DOHH2 (cell line): Measurements from ENCODE around the gene SLC16A8.

ENCODE experiments used
- H3F3A ChIP-seq: fragments of 200-600 bp; sonication (generic), shearing (Covaris generic); 2 replicates; pipeline ENCODE4 v1.6.0; 2016; ENCODE audit warnings: antibody characterized with exemption, mild to moderate bottlenecking; ENCODE audit not compliant: control insufficient read depth, insufficient read depth
- H3K27ac ChIP-seq: fragments of 200-600 bp; sonication (generic); 2 replicates; pipeline ENCODE4 v1.5.1; 2014; ENCODE audit warnings: low read depth, mild to moderate bottlenecking, low read length, moderate library complexity
- H3K27me3 ChIP-seq: fragments of 200-600 bp; sonication (generic); 2 replicates; pipeline ENCODE4 v1.6.1; 2014; ENCODE audit warnings: mild to moderate bottlenecking, low read length, mixed read lengths; ENCODE audit not compliant: control insufficient read depth
- H3K36me3 ChIP-seq: fragments of 200-600 bp; sonication (generic); 2 replicates; pipeline ENCODE4 v1.6.1; 2014; ENCODE audit warnings: mild to moderate bottlenecking, low read length, moderate library complexity, mixed read lengths; ENCODE audit not compliant: control insufficient read depth
- H3K4me1 ChIP-seq: fragments of 200-600 bp; sonication (generic); 2 replicates; pipeline ENCODE4 v1.6.1; 2014; ENCODE audit warnings: mild to moderate bottlenecking, low read length, mixed read lengths; ENCODE audit not compliant: control insufficient read depth
- H3K4me2 ChIP-seq: fragments of 200-600 bp; sonication (generic); 2 replicates; pipeline ENCODE4 v1.6.0; 2014; ENCODE audit warnings: mild to moderate bottlenecking, low read length, moderate library complexity
- H3K4me3 ChIP-seq: fragments of 200-600 bp; sonication (generic); 2 replicates; pipeline ENCODE4 v1.5.1; 2014; ENCODE audit warnings: mild to moderate bottlenecking, low read length, mixed read lengths
- H3K79me2 ChIP-seq: fragments of 200-600 bp; sonication (generic); 2 replicates; pipeline ENCODE4 v1.6.1; 2014; ENCODE audit warnings: mild to moderate bottlenecking, low read length, mixed read lengths; ENCODE audit not compliant: control insufficient read depth
- H3K9me2 ChIP-seq: fragments of 200-600 bp; sonication (generic); replicated peaks from 2 replicates; pipeline ENCODE4 v1.6.1; 2014; ENCODE audit warnings: mild to moderate bottlenecking, low read length, mixed read lengths; ENCODE audit not compliant: control insufficient read depth
- H3K9me3 ChIP-seq: fragments of 200-600 bp; sonication (generic); 2 replicates; pipeline ENCODE4 v1.6.1; 2014; ENCODE audit warnings: antibody characterized with exemption, low read length, mixed read lengths; ENCODE audit not compliant: control insufficient read depth, insufficient read depth
- H4K20me1 ChIP-seq: fragments of 200-600 bp; sonication (generic); 2 replicates; pipeline ENCODE4 v1.6.0; 2014; ENCODE audit warnings: low read depth, mild to moderate bottlenecking, antibody characterized with exemption, low read length, moderate library complexity; ENCODE audit not compliant: control insufficient read depth, insufficient read depth
- EZH2phosphoT487 ChIP-seq: fragments of 200-600 bp; sonication (generic); IDR thresholded peaks from 2 replicates; pipeline ENCODE4 v1.6.1; 2017; ENCODE audit warnings: borderline replicate concordance, mild to moderate bottlenecking, antibody characterized with exemption, low read length, moderate library complexity, mixed read lengths
- TF ChIP-seq, protein P1 (sequence below): fragments of 200-600 bp; sonication (generic); IDR thresholded peaks from one replicate; pipeline ENCODE4 v1.5.1; 2014; ENCODE audit warnings: antibody characterized with exemption, mild to moderate bottlenecking, low read depth, low read length; ENCODE audit not compliant: poor library complexity, severe bottlenecking

Gene SLC16A8

DNA sequence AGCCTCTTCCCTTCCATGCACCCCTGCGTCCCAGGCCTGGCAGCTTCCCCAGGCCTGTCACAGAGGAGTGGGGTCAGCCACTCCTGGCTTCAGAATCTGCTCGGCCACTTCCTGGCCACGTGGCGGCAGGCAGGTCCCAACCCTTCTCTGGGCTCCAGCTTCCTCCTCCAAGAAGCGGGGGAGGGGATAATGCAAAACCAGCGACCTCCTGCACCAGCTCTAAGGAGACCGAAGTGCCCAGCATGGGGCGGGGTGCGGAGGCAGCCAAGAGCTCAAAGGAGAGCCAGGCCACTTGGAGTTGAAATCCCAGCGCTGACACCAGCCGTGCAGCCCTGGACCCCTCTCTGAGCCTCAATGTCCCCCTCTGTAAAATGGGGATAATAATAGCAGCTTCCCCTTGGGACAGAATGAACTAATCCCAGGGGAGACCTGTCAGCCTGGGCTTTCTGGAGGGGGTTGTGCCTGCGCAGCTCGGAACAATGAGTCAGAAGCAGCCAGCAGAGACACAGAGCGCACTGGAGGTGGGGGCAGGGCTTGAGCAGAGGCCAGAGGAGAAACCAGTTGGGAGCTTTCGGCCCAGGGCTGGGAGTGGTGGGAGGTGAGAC is 49.6 kb downstream of the SLC16A8 start:
- H4K20me1 ChIP-seq: no peaks in the 10 kb centered on the region
- peak overlapping the region; percentile 57 for H3K4me2 ChIP-seq
- no peaks in the 10 kb centered on the region for H3K36me3 ChIP-seq
- H3K79me2 ChIP-seq: no peaks in the 10 kb centered on the region
- H3K27ac ChIP-seq: no peak overlapping the region
- no peaks in the 10 kb centered on the region for H3F3A ChIP-seq
- H3K4me1 ChIP-seq: peaks cover 22% of the 10 kb centered on the region
- H3K9me2 ChIP-seq: no peaks in the 10 kb centered on the region
- no peaks in the 10 kb centered on the region for H3K27me3 ChIP-seq
- TF ChIP-seq, protein P1, sequence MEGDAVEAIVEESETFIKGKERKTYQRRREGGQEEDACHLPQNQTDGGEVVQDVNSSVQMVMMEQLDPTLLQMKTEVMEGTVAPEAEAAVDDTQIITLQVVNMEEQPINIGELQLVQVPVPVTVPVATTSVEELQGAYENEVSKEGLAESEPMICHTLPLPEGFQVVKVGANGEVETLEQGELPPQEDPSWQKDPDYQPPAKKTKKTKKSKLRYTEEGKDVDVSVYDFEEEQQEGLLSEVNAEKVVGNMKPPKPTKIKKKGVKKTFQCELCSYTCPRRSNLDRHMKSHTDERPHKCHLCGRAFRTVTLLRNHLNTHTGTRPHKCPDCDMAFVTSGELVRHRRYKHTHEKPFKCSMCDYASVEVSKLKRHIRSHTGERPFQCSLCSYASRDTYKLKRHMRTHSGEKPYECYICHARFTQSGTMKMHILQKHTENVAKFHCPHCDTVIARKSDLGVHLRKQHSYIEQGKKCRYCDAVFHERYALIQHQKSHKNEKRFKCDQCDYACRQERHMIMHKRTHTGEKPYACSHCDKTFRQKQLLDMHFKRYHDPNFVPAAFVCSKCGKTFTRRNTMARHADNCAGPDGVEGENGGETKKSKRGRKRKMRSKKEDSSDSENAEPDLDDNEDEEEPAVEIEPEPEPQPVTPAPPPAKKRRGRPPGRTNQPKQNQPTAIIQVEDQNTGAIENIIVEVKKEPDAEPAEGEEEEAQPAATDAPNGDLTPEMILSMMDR: no peak
- TF ChIP-seq EZH2phosphoT487: no peak
- peak overlapping the region; percentile 17; the same call in 1 of the 2 replicates for H3K4me3 ChIP-seq
- H3K9me3 ChIP-seq: no peaks in the 10 kb centered on the region

DNA sequence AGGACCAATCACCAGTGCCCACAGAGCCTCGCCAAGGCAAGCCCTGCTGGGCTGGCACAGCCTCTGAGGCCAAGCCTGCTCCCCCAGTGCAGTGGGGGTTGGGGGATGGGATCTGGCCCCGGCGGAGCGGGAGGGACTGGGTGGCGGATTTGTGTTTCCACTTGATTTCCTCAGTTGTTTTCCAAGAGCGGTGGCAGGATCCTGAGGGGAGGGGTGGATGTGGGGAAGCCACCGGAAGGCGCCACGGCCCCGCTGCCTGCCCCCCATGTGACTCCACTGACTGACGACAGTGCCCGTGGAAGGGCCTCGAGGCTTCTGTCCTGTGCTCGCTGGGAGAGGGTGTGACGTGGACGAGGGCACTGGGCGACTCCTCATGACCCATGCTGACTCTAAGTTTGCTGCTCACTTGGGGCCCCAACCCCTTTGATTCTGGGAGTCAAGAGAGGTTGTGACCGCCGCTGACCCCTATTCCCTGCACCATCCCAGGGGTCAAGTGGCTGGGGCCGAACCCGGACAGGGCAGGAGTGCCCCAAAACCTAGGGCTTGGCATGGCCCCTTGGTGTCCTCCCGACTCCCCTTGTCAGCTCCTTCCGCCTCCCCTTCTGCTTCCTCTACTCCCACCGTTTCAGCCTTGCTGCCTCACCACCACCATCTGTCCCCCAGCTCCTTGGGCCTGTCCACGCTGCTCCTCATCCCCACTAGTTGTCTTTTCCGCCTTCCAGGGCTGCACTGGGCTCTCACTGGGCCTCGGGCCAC is 50.3 kb downstream of the SLC16A8 start:
- Histone ChIP-seq H3K27ac (no peak overlapping the region), H4K20me1 (no peaks in the 10 kb centered on the region), H3K4me2 (peak overlapping the region; percentile 57), H3K4me3 (0 out of 2 replicates have a peak overlapping the region, but pooled peaks have one; percentile 17), H3F3A (no peaks in the 10 kb centered on the region), H3K9me3 (no peaks in the 10 kb centered on the region), H3K9me2 (no peaks in the 10 kb centered on the region), H3K4me1 (peaks cover 22% of the 10 kb centered on the region), H3K36me3 (no peaks in the 10 kb centered on the region), H3K27me3 (no peaks in the 10 kb centered on the region), H3K79me2 (no peaks in the 10 kb centered on the region)
- TF ChIP-seq, protein P1: no peak
- TF ChIP-seq EZH2phosphoT487: no peak

DNA sequence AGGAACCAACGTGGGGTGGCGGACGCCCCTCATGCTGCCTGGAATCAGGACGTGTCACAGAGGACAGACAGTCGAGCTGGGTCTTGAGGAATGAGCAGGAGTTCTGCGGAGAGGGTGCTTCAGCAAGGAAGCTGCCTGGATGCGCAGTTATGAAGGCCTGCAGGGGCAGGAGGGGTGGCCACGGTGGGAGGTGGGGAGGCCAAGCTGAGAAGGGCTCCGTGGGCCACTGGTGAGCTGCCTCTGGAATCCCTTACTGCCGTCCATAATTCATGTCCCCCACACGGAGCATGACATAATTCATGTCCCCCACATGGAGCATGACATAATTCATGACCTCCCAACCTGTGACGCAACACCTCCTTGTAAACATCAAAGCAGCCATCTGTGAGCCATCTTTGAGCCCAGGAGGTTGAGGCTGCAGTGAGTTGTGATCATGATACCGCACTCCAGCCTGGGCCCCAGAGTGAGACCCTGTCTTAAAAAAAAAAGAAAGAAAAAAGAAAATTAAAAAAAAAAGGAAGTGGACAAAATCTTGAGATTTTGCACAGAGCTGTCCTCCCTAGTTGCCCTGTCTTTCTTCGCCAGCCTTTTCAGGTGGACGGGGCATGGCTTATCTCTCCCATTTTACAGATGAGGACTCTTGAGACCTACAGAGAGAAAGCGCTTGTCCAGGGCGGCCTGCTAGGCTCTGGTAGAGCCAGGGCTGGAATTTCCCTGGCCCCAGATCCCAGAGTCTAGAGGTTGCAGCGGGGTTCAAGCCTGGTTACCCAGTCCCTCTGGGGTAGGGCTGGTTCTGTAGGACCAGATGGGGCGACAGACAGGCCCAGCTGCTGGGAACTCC is 51.1 kb downstream of the SLC16A8 start:
- Histone ChIP-seq H4K20me1 (no peaks in the 10 kb centered on the region), H3F3A (no peaks in the 10 kb centered on the region), H3K4me1 (peaks cover 22% of the 10 kb centered on the region), H3K4me3 (no peak overlapping the region), H3K9me2 (no peaks in the 10 kb centered on the region), H3K9me3 (no peaks in the 10 kb centered on the region), H3K27me3 (no peaks in the 10 kb centered on the region), H3K4me2 (no peak overlapping the region), H3K79me2 (no peaks in the 10 kb centered on the region), H3K27ac (no peak overlapping the region), H3K36me3 (no peaks in the 10 kb centered on the region)
- TF ChIP-seq, protein P1: no peak
- TF ChIP-seq EZH2phosphoT487: no peak
